ENCODE data around the gene ATXN2. TPM values are rescaled to one million over a fixed set of nuclear protein-coding genes. Genes with fewer than 3 reads are reported as not detected.

ATXN2 gene
- total RNA-seq, 1 experiment from 2014 or later = 56.3 TPM

DNA sequence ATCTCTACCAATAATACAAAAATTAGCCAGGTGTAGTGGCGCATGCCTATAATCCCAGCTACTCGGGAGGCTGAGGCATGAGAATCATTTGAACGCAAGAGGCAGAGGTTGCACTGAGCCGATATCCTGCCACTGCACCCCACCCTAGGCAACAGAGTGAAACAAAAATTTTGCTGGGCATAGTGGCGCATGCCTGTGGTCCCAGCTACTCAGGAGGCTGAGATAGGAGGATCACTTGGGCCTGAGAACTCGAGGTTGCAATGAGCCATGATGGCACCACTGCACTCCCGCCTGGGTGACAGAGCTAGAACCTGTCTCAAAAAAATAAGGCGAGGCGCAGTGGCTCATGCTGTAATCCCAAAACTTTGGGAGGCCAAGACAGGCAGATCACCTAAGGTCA is 9.5 kb downstream of the ATXN2 start:
- CTCF ChIA-PET = no interaction called here
- no peaks in the 10 kb centered on the region for H3K9me3 Mint-ChIP-seq
- POLR2A ChIA-PET = no interaction called here

More for the DNA sequence above, 9.5 kb downstream of the ATXN2 start:
- Mint-ChIP-seq H3K27ac (no peak overlapping the region), H3K4me1 (peaks cover 9% of the 10 kb centered on the region), H3K36me3 (no peaks in the 10 kb centered on the region), H3K27me3 (ENCODE audit: low read depth) (no peaks in the 10 kb centered on the region), H3K4me3 (no peak overlapping the region)
- no peak for DNase-seq (ENCODE audit: low spot score)
- ATAC-seq = no peak
- TF ChIP-seq, protein P1, sequence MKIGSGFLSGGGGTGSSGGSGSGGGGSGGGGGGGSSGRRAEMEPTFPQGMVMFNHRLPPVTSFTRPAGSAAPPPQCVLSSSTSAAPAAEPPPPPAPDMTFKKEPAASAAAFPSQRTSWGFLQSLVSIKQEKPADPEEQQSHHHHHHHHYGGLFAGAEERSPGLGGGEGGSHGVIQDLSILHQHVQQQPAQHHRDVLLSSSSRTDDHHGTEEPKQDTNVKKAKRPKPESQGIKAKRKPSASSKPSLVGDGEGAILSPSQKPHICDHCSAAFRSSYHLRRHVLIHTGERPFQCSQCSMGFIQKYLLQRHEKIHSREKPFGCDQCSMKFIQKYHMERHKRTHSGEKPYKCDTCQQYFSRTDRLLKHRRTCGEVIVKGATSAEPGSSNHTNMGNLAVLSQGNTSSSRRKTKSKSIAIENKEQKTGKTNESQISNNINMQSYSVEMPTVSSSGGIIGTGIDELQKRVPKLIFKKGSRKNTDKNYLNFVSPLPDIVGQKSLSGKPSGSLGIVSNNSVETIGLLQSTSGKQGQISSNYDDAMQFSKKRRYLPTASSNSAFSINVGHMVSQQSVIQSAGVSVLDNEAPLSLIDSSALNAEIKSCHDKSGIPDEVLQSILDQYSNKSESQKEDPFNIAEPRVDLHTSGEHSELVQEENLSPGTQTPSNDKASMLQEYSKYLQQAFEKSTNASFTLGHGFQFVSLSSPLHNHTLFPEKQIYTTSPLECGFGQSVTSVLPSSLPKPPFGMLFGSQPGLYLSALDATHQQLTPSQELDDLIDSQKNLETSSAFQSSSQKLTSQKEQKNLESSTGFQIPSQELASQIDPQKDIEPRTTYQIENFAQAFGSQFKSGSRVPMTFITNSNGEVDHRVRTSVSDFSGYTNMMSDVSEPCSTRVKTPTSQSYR (CRISPR knock-in tag; IDR thresholded peaks at IDR 0.05) = no peak
- TF ChIP-seq IRF2 (CRISPR knock-in tag; IDR thresholded peaks at IDR 0.05; ENCODE audit: borderline replicate concordance, low read depth) (no peak), ZNF416 (CRISPR knock-in tag; IDR thresholded peaks at IDR 0.05) (no peak), RELA (CRISPR knock-in tag; IDR thresholded peaks at IDR 0.05; ENCODE audit: borderline replicate concordance) (no peak), ELF4 (CRISPR knock-in tag; IDR thresholded peaks at IDR 0.05; ENCODE audit: low read depth) (no peak), FOXK1 (CRISPR knock-in tag; IDR thresholded peaks at IDR 0.05) (no peak), SMAD4 (CRISPR knock-in tag; IDR thresholded peaks at IDR 0.05) (no peak), NR1H2 (CRISPR knock-in tag; IDR thresholded peaks at IDR 0.05) (no peak), NR2C2 (CRISPR knock-in tag; IDR thresholded peaks at IDR 0.05) (no peak), ZNF317 (CRISPR knock-in tag; IDR thresholded peaks at IDR 0.05; ENCODE audit: borderline replicate concordance, low read depth) (no peak), ZNF232 (CRISPR knock-in tag; IDR thresholded peaks at IDR 0.05) (no peak), NFATC4 (CRISPR knock-in tag; IDR thresholded peaks at IDR 0.05) (no peak), ATF1 (CRISPR knock-in tag; IDR thresholded peaks at IDR 0.05) (no peak), GABPB1 (CRISPR knock-in tag; IDR thresholded peaks at IDR 0.05) (no peak)
- TF ChIP-seq, protein P2, sequence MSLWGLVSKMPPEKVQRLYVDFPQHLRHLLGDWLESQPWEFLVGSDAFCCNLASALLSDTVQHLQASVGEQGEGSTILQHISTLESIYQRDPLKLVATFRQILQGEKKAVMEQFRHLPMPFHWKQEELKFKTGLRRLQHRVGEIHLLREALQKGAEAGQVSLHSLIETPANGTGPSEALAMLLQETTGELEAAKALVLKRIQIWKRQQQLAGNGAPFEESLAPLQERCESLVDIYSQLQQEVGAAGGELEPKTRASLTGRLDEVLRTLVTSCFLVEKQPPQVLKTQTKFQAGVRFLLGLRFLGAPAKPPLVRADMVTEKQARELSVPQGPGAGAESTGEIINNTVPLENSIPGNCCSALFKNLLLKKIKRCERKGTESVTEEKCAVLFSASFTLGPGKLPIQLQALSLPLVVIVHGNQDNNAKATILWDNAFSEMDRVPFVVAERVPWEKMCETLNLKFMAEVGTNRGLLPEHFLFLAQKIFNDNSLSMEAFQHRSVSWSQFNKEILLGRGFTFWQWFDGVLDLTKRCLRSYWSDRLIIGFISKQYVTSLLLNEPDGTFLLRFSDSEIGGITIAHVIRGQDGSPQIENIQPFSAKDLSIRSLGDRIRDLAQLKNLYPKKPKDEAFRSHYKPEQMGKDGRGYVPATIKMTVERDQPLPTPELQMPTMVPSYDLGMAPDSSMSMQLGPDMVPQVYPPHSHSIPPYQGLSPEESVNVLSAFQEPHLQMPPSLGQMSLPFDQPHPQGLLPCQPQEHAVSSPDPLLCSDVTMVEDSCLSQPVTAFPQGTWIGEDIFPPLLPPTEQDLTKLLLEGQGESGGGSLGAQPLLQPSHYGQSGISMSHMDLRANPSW (CRISPR knock-in tag; conservative IDR thresholded peaks at IDR 0.05; ENCODE audit: low read depth) = no peak
- TF ChIP-seq, protein P3, sequence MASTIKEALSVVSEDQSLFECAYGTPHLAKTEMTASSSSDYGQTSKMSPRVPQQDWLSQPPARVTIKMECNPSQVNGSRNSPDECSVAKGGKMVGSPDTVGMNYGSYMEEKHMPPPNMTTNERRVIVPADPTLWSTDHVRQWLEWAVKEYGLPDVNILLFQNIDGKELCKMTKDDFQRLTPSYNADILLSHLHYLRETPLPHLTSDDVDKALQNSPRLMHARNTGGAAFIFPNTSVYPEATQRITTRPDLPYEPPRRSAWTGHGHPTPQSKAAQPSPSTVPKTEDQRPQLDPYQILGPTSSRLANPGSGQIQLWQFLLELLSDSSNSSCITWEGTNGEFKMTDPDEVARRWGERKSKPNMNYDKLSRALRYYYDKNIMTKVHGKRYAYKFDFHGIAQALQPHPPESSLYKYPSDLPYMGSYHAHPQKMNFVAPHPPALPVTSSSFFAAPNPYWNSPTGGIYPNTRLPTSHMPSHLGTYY (CRISPR knock-in tag; IDR thresholded peaks at IDR 0.05) = no peak
- TF ChIP-seq, protein P4, sequence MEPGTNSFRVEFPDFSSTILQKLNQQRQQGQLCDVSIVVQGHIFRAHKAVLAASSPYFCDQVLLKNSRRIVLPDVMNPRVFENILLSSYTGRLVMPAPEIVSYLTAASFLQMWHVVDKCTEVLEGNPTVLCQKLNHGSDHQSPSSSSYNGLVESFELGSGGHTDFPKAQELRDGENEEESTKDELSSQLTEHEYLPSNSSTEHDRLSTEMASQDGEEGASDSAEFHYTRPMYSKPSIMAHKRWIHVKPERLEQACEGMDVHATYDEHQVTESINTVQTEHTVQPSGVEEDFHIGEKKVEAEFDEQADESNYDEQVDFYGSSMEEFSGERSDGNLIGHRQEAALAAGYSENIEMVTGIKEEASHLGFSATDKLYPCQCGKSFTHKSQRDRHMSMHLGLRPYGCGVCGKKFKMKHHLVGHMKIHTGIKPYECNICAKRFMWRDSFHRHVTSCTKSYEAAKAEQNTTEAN (CRISPR knock-in tag; IDR thresholded peaks at IDR 0.05) = no peak
- TF ChIP-seq, protein P5, sequence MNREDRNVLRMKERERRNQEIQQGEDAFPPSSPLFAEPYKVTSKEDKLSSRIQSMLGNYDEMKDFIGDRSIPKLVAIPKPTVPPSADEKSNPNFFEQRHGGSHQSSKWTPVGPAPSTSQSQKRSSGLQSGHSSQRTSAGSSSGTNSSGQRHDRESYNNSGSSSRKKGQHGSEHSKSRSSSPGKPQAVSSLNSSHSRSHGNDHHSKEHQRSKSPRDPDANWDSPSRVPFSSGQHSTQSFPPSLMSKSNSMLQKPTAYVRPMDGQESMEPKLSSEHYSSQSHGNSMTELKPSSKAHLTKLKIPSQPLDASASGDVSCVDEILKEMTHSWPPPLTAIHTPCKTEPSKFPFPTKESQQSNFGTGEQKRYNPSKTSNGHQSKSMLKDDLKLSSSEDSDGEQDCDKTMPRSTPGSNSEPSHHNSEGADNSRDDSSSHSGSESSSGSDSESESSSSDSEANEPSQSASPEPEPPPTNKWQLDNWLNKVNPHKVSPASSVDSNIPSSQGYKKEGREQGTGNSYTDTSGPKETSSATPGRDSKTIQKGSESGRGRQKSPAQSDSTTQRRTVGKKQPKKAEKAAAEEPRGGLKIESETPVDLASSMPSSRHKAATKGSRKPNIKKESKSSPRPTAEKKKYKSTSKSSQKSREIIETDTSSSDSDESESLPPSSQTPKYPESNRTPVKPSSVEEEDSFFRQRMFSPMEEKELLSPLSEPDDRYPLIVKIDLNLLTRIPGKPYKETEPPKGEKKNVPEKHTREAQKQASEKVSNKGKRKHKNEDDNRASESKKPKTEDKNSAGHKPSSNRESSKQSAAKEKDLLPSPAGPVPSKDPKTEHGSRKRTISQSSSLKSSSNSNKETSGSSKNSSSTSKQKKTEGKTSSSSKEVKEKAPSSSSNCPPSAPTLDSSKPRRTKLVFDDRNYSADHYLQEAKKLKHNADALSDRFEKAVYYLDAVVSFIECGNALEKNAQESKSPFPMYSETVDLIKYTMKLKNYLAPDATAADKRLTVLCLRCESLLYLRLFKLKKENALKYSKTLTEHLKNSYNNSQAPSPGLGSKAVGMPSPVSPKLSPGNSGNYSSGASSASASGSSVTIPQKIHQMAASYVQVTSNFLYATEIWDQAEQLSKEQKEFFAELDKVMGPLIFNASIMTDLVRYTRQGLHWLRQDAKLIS (CRISPR knock-in tag; IDR thresholded peaks at IDR 0.05; ENCODE audit: borderline replicate concordance) = no peak

Measured in WTC11 (cell line).